Psoas muscle (tissue), 8 donors: ENCODE measurements around the gene CTRB1. TPM values are rescaled to one million over a fixed set of nuclear protein-coding genes. Genes with fewer than 3 reads are reported as not detected.
"Not testable (repeated sequence)": the region's sequence is repeated elsewhere in the genome, so short reads cannot be mapped to it uniquely, and the experiment has no call there.

ENCODE experiments used
- ATAC-seq, 4 donors: fragments of 200-7000 bp; cut with Tn5 transposase; one replicate each; pipeline ENCODE4 v1.9.1; 2020; ENCODE audit warnings: moderate library complexity in 3 of 4, mild to moderate bottlenecking in 2 of 4
- DNase-seq, 2 donors: peaks; one replicate each; pipeline ENCODE4 v3.0.0-alpha.2; 2020
- H3K27ac ChIP-seq: fragments of 200-600 bp; one replicate; pipeline ENCODE4 v1.8.0; 2022
- H3K27me3 ChIP-seq, 3 donors: fragments of 200-600 bp in 1 of 3; one replicate each; pipeline versions ENCODE4 v1.6.1 to v1.8.0; 2013 to 2022; ENCODE audit warnings: low read length in 2 of 3, mild to moderate bottlenecking in 2 of 3, moderate library complexity in 1 of 3; ENCODE audit not compliant: insufficient read depth in 3 of 3
- H3K36me3 ChIP-seq, 2 donors: fragments of 200-600 bp in 1 of 2; one replicate each; pipeline versions ENCODE4 v1.6.1 to v1.8.0; 2013 to 2022; ENCODE audit warnings: low read depth in 1 of 2, mild to moderate bottlenecking in 1 of 2, moderate library complexity in 1 of 2; ENCODE audit not compliant: insufficient read depth in 1 of 2
- H3K4me1 ChIP-seq: fragments of 200-600 bp; one replicate; pipeline ENCODE4 v1.8.0; 2022
- H3K4me3 ChIP-seq: fragments of 200-600 bp; one replicate; pipeline ENCODE4 v1.8.0; 2022; ENCODE audit warnings: mild to moderate bottlenecking
- H3K9me3 ChIP-seq: fragments of 200-600 bp; one replicate; pipeline ENCODE4 v1.8.0; 2022
- CTCF ChIP-seq: fragments of 200-600 bp; IDR thresholded peaks from one replicate; pipeline ENCODE4 v1.8.0; 2022; ENCODE audit warnings: antibody characterized with exemption
- WGBS, 3 donors: extraction: QIAGEN DNeasy Blood & Tissue Kit; methylation state at CpG; one replicate each; pipeline versions ENCODE4 v1.1.6 to v1.1.7; 2013; 5-methylcytosine and 5-hydroxymethylcytosine counted together
- intact Hi-C, 2 donors: fragments of 100-400 bp; cut with DNase I; formaldehyde crosslinking; loops; one replicate each; pipeline versions ENCODE4 v1.11.0 to v1.14.2; 2022
- polyA plus RNA-seq, 3 donors: library from polyadenylated mRNA; stranded (reverse); fragments of 200-250 nt; gene quantifications; one replicate each; pipeline ENCODE4 v1.2.3, GENCODE V29; 2013
- total RNA-seq, 4 donors: library from RNA; stranded (reverse); fragmentation: NEBNext Ultra II Directional in 2 of 4; extraction: Animal tissue kit (Norgen Biotek cat#: 25700) in 2 of 4; gene quantifications; one replicate each; pipeline versions ENCODE4 v1.2.1 to v1.2.4, GENCODE V29; 2021 to 2023
- donor health status: healthy with polysubstance abuse.
- donor health status: DM: no; HTN: no; CAD: no; lungs with moderate emphysema.
- donor health status: Bipolar disorder and iron deficiency.
- donor health status: healthy.
- donor health status: DM: yes; HTN: yes; CAD: no.
- donor health status: DM: no; HTN: no; CAD: no.
- donor health status: DM: no; HTN: no; CAD: no.
- donor health status: DM: yes; HTN: yes; CAD: no.

CTRB1 gene
- total and polyA plus RNA-seq, 7 donors = 0.03 to 3.9 (median 1.2) TPM; not detected in 2

GRCh38 chr16:75219088-75219487 lies 300 bp downstream of the CTRB1 start:
- WGBS, 3 donors = 59 to 84% (median 71%) methylated on average over 4 of the region's 4 CpGs
- Histone ChIP-seq H3K27me3 (peaks cover 0 to 2% (median 0%) of the 10 kb centered on the region in 3 donors), H3K36me3 (no peaks in the 10 kb centered on the region), H3K9me3 (no peaks in the 10 kb centered on the region), H3K27ac (no peak overlapping the region), H3K4me1 (no peaks in the 10 kb centered on the region), H3K4me3 (no peak overlapping the region)
- intact Hi-C loops = loop anchor here in 1 of 2 donors (2.0 kb wide), 1 partner anchor 16 kb away; no protein-coding TSS in a partner anchor
- ATAC-seq (no peak), DNase-seq (no peak)
- no peak for TF ChIP-seq CTCF

- TF ChIP-seq CTCF = no peak
- Histone ChIP-seq H3K4me1 (no peaks in the 10 kb centered on the region), H3K4me3 (no peak overlapping the region), H3K9me3 (no peaks in the 10 kb centered on the region), H3K36me3 (no peaks in the 10 kb centered on the region), H3K27me3 (peaks cover 0 to 2% (median 0%) of the 10 kb centered on the region in 3 donors), H3K27ac (no peak overlapping the region)
- WGBS, 3 donors = 75 to 85% (median 77%) methylated on average over 5 of the region's 5 CpGs
- intact Hi-C loops = loop anchor here in 1 of 2 donors (2.0 kb wide), 1 partner anchor 17 kb away; no protein-coding TSS in a partner anchor
- ATAC-seq (no peak), DNase-seq (no peak)
Observed at GRCh38 chr16:75219838-75220237, 1.1 kb downstream of the CTRB1 start.

- DNase-seq = no peak
- peaks cover 0 to 2% (median 0%) of the 10 kb centered on the region in 3 donors for H3K27me3 ChIP-seq
- no peak for TF ChIP-seq CTCF
- H3K4me3 ChIP-seq = no peak overlapping the region
- ATAC-seq = no peak
- no peaks in the 10 kb centered on the region for H3K4me1 ChIP-seq
- no peaks in the 10 kb centered on the region for H3K9me3 ChIP-seq
- H3K36me3 ChIP-seq = no peaks in the 10 kb centered on the region
- H3K27ac ChIP-seq = no peak overlapping the region
- 76 to 77% (median 76%) methylated on average over 16 of the region's 16 CpGs for WGBS, 3 donors
- intact Hi-C loops = loop anchor here in 1 of 2 donors (1.0 kb wide), 1 partner anchor 19 kb away; no protein-coding TSS in a partner anchor
Observed at GRCh38 chr16:75222271-75222783, 3.5 kb downstream of the CTRB1 start.

- not testable (repeated sequence) for H3K4me1 ChIP-seq, ATAC-seq
- WGBS, 3 donors = 87 to 88% (median 87%) methylated on average over 7 to 10 of the region's 20 CpGs
Observed at GRCh38 chr16:75223129-75223528, 4.3 kb downstream of the CTRB1 start.

GRCh38 chr16:75224306-75225082 lies 5.7 kb downstream of the CTRB1 start:
- intact Hi-C loops = loop anchor here (1.0 to 2.0 kb wide), 2 partner anchors 18 kb away; partner anchors contain the start of gene CTRB2 (in 1 of the 2)
- 58 to 69% (median 65%) methylated on average over 20 of the region's 20 CpGs for WGBS, 3 donors
- no peaks in the 10 kb centered on the region for H3K27me3 ChIP-seq
- no peaks in the 10 kb centered on the region for H3K9me3 ChIP-seq
- no peak for TF ChIP-seq CTCF
- peaks cover 0 to 21% of the 10 kb centered on the region in 2 donors for H3K36me3 ChIP-seq
- no peak overlapping the region for H3K4me3 ChIP-seq
- no peak overlapping the region for H3K27ac ChIP-seq
- peak; percentile 17 to 47 (median 26) for ATAC-seq
- no peaks in the 10 kb centered on the region for H3K4me1 ChIP-seq
- DNase-seq = peak in 1 of 2 donors; percentile 55

More at GRCh38 chr16:75223129-75223528, 4.3 kb downstream of the CTRB1 start:
- H3K27ac ChIP-seq, H3K4me3 ChIP-seq, H3K9me3 ChIP-seq, H3K36me3 ChIP-seq, intact Hi-C loops, DNase-seq, H3K27me3 ChIP-seq: not testable (repeated sequence)
